HG02884 (cell line): ENCODE results near the gene NCOA5.
"Not testable (repeated sequence)": the region's sequence is repeated elsewhere in the genome, so short reads cannot be mapped to it uniquely, and the experiment has no call there.

Experiments used
- ATAC-seq: cut with Tn5 transposase; IDR thresholded peaks from one replicate; pipeline ENCODE4 v1.9.1; 2021; ENCODE audit warnings: mild to moderate bottlenecking, moderate library complexity; ENCODE audit not compliant: unreplicated experiment

NCOA5 gene

GRCh38 chr20:46121184-46121930 lies 31.6 kb upstream of the NCOA5 start:
- ATAC-seq = no peak

- ATAC-seq = no peak
These were observed 30.4 kb upstream of the NCOA5 start for GRCh38 chr20:46120136-46120535.

GRCh38 chr20:46119547-46119946 lies 29.8 kb upstream of the NCOA5 start:
- no peak for ATAC-seq

GRCh38 chr20:46119028-46119546 lies 29.3 kb upstream of the NCOA5 start:
- no peak for ATAC-seq

GRCh38 chr20:46118481-46119020 lies 28.8 kb upstream of the NCOA5 start:
- ATAC-seq = no peak

- ATAC-seq = peak; percentile 51
These were observed 28.1 kb upstream of the NCOA5 start, which contains the start of gene CD40 for GRCh38 chr20:46117704-46118467. Gene CD40, plus strand, starts transcription at chr20:46118314. Its CDS starts 30 bp downstream, at chr20:46118344.

GRCh38 chr20:46114449-46114848 lies 24.7 kb upstream of the NCOA5 start:
- no peak for ATAC-seq

GRCh38 chr20:46113113-46113470 lies 23.3 kb upstream of the NCOA5 start:
- ATAC-seq = no peak

- no peak for ATAC-seq
These were observed 22.8 kb upstream of the NCOA5 start for GRCh38 chr20:46112430-46113112.

- ATAC-seq = no peak
These were observed 22.1 kb upstream of the NCOA5 start for GRCh38 chr20:46111836-46112212.

- no peak for ATAC-seq
These were observed 21.5 kb upstream of the NCOA5 start for GRCh38 chr20:46111028-46111835.

GRCh38 chr20:46108976-46109375 lies 19.2 kb upstream of the NCOA5 start:
- ATAC-seq = no peak

- ATAC-seq = peak; percentile 84
These were observed 18.7 kb upstream of the NCOA5 start for GRCh38 chr20:46108435-46108841.

GRCh38 chr20:46107061-46107460 lies 17.3 kb upstream of the NCOA5 start:
- ATAC-seq = no peak

- ATAC-seq = no peak
These were observed 14.5 kb upstream of the NCOA5 start for GRCh38 chr20:46104262-46104661.

- no peak for ATAC-seq
These were observed 13.2 kb upstream of the NCOA5 start for GRCh38 chr20:46102940-46103339.

GRCh38 chr20:46101957-46102356 lies 12.2 kb upstream of the NCOA5 start:
- no peak for ATAC-seq

- ATAC-seq = no peak
These were observed 11.2 kb upstream of the NCOA5 start for GRCh38 chr20:46100988-46101387.

GRCh38 chr20:46100444-46100843 lies 10.7 kb upstream of the NCOA5 start:
- ATAC-seq = not testable (repeated sequence)

GRCh38 chr20:46099491-46100287 lies 9.9 kb upstream of the NCOA5 start:
- no peak for ATAC-seq
